Measurements from ENCODE around the gene DEAF1. TPM values are rescaled to one million over a fixed set of nuclear protein-coding genes. Genes with fewer than 3 reads are reported as not detected.
A peak's percentile ranks its signal among the peaks of the same experiment; 100 is the strongest.

DEAF1 gene
- total and polyA plus RNA-seq, 2 of the 13 experiments (the other 11 are each of a cell fraction or from before 2014, with no cell fraction given) = 22.3 to 29.6 TPM

DNA sequence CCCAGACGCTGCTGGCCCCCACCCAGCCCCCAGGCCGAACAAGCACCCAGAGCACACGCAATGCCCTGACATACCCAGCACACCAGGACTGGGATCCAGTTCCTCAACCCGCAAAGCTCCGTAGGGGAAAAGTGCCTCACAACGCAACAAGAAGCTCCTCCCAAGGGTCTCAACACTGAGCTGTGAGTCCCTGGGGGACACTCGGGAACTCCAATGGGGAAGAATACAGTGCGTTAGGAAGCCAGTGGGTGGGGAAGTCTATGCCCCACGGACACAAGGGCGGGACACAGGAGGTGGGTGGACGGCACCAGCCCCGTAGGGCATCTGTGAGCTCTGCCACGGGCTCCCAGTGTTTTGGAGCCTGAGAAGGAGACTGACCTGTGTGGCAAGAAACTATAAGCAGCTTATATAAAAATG, 1.6 kb downstream of the DEAF1 start:
- Histone ChIP-seq H2AFZ (ENCODE audit: low read length) (no peak overlapping the region), H3K9ac (ENCODE audit: insufficient read depth, low read depth, low read length) (peak overlapping the region; percentile 46; the same call in 1 of the 2 replicates), H3K4me2 (ENCODE audit: low read depth, low read length) (peak overlapping the region; percentile 64), H3K27ac (ENCODE audit: extremely low read length, insufficient read depth, low read length) (no peak overlapping the region), H3K4me1 (ENCODE audit: insufficient read depth, low read length) (peaks cover 47% of the 10 kb centered on the region), H3K79me2 (ENCODE audit: insufficient read depth, low read length) (peaks cover 48% of the 10 kb centered on the region), H3K9me3 (ENCODE audit: low read length) (no peaks in the 10 kb centered on the region), H3K36me3 (replicated peaks in 1 of 2; ENCODE audit: control insufficient read depth in 1 of 2, insufficient read depth in 2 of 2, low read length in 2 of 2) (peaks cover 13 to 25% of the 10 kb centered on the region in 2 experiments), H3K4me3 (replicated peaks in 1 of 3; ENCODE audit: insufficient read depth in 1 of 3, low read depth in 2 of 3, low read length in 3 of 3) (peak overlapping the region; percentile 35 to 87 (median 86); a peak in 5 of 6 replicates), H4K20me1 (ENCODE audit: insufficient read depth, low read length) (no peaks in the 10 kb centered on the region; the same call in 1 of the 2 replicates), H3K27me3 (ENCODE audit: control insufficient read depth in 1 of 2, insufficient read depth in 2 of 2, low read length in 2 of 2) (no peaks in the 10 kb centered on the region; a peak in 1 of 5 replicates)
- no TSS peak for BruUV-seq (replicated peaks)
- in situ Hi-C loops (cut with HindIII; ENCODE audit: extremely low pct_ligation_motif_present, low pct_unique_long_range_greater_than_20kb) (no loop called here), intact Hi-C loops (cut with micrococcal nuclease; ENCODE audit: unreplicated experiment) (no loop called here)
- ChIA-PET POLR2A (interaction anchor here (0.7 to 1.2 kb wide), 2 partner anchors 14 to 126 kb away, joined by 3 to 4 read pairs; partner anchors contain the start of gene PNPLA2), CTCF (ENCODE audit: low intra/inter-chr PET ratio, low total read pairs) (no interaction called here)
- WGBS (ENCODE audit: low lambda C conversion rate) = 67% methylated on average over 13 of the region's 13 CpGs
- FAIRE-seq (no peak), ATAC-seq (no peak), DNase-seq (ENCODE audit: low spot score) (no peak)
- TF ChIP-seq, protein P1, sequence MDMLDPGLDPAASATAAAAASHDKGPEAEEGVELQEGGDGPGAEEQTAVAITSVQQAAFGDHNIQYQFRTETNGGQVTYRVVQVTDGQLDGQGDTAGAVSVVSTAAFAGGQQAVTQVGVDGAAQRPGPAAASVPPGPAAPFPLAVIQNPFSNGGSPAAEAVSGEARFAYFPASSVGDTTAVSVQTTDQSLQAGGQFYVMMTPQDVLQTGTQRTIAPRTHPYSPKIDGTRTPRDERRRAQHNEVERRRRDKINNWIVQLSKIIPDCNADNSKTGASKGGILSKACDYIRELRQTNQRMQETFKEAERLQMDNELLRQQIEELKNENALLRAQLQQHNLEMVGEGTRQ (IDR thresholded peaks at IDR 0.05; ENCODE audit: low read depth, low read length) = no peak
- TF ChIP-seq, protein P1 (CRISPR knock-in tag; IDR thresholded peaks at IDR 0.05; ENCODE audit: borderline replicate concordance) = 0 out of 2 replicates have a peak, but pooled peaks have one; percentile 4
- TF ChIP-seq ZFP36L2 (CRISPR knock-in tag; IDR thresholded peaks at IDR 0.05) (no peak), SRSF1 (optimal IDR thresholded peaks at IDR 0.05; ENCODE audit: low read depth, low read length) (peak; percentile 33), ETV5 (CRISPR knock-in tag; IDR thresholded peaks at IDR 0.05; ENCODE audit: borderline replicate concordance) (0 out of 2 replicates have a peak, but pooled peaks have one; percentile 10), POLR2G (IDR thresholded peaks at IDR 0.05; ENCODE audit: low read depth, low read length) (0 out of 2 replicates have a peak, but pooled peaks have one; percentile 22)
